Measurements from ENCODE around the gene CEACAM18.
"Not testable (repeated sequence)": the region's sequence is repeated elsewhere in the genome, so short reads cannot be mapped to it uniquely, and the experiment has no call there.

Gene CEACAM18

DNA sequence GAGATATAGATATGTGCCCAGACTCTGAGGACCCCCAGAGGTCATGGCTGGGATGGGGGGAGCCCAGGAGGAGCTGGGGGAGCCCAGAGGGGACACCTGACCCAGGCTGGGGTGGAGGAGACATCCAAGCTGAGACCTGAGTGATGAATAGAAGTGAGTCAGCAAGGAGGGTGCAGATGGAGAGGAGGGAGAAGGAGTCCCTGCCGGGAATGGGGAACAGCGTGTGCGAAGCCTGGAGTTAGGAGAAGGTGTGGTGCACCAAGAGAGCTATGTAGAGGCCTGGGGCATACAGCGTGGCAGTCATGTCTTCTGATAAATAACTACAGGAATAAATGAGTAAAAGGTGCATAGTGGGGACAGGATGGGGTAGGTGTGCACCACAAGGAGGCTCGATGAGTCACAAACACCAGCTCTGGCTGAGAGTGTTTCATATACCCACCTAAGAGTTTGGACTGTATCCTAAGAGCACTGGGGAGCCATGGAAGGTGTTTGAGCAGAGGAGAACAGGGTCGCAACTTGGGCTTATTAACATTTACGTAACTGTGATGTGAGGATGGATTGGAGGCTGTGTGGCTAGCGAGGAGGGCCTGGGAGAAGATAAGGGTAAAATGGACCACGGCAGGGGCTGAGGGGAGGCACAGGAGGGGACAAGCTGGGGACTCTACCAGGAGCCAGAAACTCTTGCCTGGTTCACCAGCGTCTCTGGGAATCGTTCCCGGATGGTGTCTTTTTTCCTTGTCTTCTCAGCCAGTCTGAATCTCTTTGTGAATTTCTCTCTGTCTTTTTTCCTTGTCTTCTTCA lies 1.4 kb downstream of the CEACAM18 start:
- Histone ChIP-seq H3K4me2 (ENCODE audit: low read length) (no peak overlapping the region), H3K36me3 (ENCODE audit: insufficient read depth, low read length) (no peaks in the 10 kb centered on the region), H3K27me3 (ENCODE audit: control insufficient read depth, insufficient read depth, low read length) (no peaks in the 10 kb centered on the region), H3K9me3 (replicated peaks; ENCODE audit: low read length) (peaks cover 8% of the 10 kb centered on the region), H3K4me1 (ENCODE audit: control insufficient read depth, insufficient read depth, low read length) (no peaks in the 10 kb centered on the region), H3K9ac (ENCODE audit: low read depth, low read length) (no peak overlapping the region), H3K4me3 (ENCODE audit: low read length) (no peak overlapping the region)

DNA sequence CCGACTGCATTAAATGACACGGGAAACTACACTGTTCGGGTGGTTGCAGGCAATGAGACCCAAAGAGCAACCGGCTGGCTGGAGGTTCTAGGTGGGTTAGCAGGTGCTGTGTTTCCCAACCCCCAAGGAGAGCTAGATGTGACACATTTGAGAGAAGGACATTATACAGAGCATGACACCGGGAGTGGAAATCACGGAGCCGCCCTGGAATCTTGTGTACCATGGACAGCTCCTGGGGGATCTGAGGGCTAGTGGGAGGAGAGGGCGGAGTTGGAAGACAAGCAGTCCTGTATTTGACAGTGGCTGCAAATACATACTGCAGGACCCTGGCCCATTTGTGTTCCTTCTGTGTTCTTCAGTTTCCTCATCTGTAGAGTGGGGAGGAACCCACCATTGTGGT lies 2.3 kb downstream of the CEACAM18 start:
- Histone ChIP-seq H3K4me1 (ENCODE audit: control insufficient read depth, insufficient read depth, low read length) (no peaks in the 10 kb centered on the region), H3K4me2 (ENCODE audit: low read length) (no peak overlapping the region), H3K9ac (ENCODE audit: low read depth, low read length) (no peak overlapping the region), H3K36me3 (ENCODE audit: insufficient read depth, low read length) (no peaks in the 10 kb centered on the region), H3K4me3 (ENCODE audit: low read length) (no peak overlapping the region), H3K27me3 (ENCODE audit: control insufficient read depth, insufficient read depth, low read length) (no peaks in the 10 kb centered on the region), H3K9me3 (replicated peaks; ENCODE audit: low read length) (peaks cover 13% of the 10 kb centered on the region)

DNA sequence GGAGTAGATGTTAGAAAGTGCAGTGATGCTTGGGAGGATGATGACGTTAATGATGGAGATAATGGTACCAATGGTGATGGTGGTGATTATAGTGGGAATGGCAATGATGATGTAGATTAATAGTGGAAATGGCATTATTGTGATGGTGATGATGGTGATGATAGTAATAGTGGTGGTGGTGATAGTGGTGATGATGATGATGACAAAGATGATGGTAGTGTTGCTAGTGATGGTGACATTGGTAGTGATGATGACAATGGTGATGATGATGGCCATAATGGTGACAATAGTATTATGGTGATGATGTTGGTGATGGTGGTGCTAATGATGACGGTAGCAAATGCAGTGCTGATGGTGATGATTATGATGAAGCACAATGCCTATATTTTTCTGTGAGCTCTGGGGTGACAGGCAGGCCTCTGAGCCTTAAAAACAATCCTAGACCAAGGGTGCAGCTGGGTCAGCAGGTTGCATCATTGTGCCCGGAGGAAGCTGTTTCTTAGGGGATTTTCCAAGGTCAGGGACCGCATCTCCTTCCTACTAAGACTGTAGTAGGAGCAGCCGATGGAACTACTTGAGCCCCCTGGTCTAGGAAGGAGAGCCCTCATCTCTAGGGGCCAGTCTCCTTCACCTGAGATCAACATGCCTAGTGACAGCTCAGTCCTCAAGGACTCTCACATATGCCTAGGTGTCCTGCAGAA lies 7.8 kb downstream of the CEACAM18 start:
- H3K4me3 ChIP-seq (ENCODE audit: low read length): no peak overlapping the region
- H3K27me3 ChIP-seq (ENCODE audit: control insufficient read depth, insufficient read depth, low read length): no peaks in the 10 kb centered on the region
- no peak overlapping the region for H3K9ac ChIP-seq (ENCODE audit: low read depth, low read length)
- no peaks in the 10 kb centered on the region for H3K36me3 ChIP-seq (ENCODE audit: insufficient read depth, low read length)
- H3K4me2 ChIP-seq (ENCODE audit: low read length): no peak overlapping the region
- peaks cover 13% of the 10 kb centered on the region for H3K9me3 ChIP-seq (replicated peaks; ENCODE audit: low read length)
- no peaks in the 10 kb centered on the region for H3K4me1 ChIP-seq (ENCODE audit: control insufficient read depth, insufficient read depth, low read length)

DNA sequence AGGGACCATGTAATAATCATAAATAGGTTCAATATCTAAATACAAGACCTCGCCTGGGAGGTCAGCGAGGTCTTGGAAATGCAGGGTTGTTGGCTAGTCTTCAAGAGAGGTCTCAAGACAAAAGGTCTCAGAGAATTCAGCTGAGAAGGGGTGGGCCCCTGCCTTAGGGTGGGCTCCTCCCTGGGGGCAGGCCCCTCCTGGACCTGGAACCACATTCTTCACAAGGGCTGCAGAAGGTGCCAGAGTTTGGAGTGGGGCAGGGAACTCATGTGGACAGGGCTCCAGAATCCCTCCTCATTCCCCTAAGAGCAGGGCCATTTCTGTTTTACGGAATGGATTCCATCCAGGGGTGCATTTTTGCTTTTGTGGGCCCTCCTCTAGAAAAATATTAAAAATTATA lies 10.2 kb downstream of the CEACAM18 start:
- Histone ChIP-seq H3K36me3 (ENCODE audit: insufficient read depth, low read length) (no peaks in the 10 kb centered on the region), H3K4me3 (ENCODE audit: low read length) (no peak overlapping the region), H3K27me3 (ENCODE audit: control insufficient read depth, insufficient read depth, low read length) (no peaks in the 10 kb centered on the region), H3K4me1 (ENCODE audit: control insufficient read depth, insufficient read depth, low read length) (no peaks in the 10 kb centered on the region), H3K9me3 (replicated peaks; ENCODE audit: low read length) (peaks cover 14% of the 10 kb centered on the region), H3K4me2 (ENCODE audit: low read length) (no peak overlapping the region), H3K9ac (ENCODE audit: low read depth, low read length) (no peak overlapping the region)

DNA sequence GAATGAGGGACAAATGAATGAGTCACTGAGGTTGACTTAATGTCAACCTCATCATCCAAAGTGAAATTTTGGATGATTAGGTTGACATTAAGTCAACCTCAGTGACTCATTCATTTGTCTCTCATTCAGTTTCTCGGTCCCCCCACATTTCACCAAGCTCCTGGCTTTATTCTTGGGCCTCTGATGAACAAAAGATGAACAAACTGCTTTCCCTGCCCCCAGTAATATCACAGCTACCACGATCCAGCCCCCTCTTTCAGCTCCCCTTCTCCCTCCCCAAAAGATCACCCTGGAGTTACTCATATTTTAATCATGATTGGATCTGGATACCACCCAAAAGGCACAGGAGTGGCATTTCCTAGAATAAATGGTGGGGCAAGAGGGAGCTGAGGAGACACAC lies 10.8 kb downstream of the CEACAM18 start:
- Histone ChIP-seq H3K9ac (ENCODE audit: low read depth, low read length) (no peak overlapping the region), H3K36me3 (ENCODE audit: insufficient read depth, low read length) (no peaks in the 10 kb centered on the region), H3K4me3 (ENCODE audit: low read length) (no peak overlapping the region), H3K27me3 (ENCODE audit: control insufficient read depth, insufficient read depth, low read length) (no peaks in the 10 kb centered on the region), H3K4me1 (ENCODE audit: control insufficient read depth, insufficient read depth, low read length) (no peaks in the 10 kb centered on the region), H3K4me2 (ENCODE audit: low read length) (no peak overlapping the region), H3K9me3 (replicated peaks; ENCODE audit: low read length) (peaks cover 13% of the 10 kb centered on the region)

DNA sequence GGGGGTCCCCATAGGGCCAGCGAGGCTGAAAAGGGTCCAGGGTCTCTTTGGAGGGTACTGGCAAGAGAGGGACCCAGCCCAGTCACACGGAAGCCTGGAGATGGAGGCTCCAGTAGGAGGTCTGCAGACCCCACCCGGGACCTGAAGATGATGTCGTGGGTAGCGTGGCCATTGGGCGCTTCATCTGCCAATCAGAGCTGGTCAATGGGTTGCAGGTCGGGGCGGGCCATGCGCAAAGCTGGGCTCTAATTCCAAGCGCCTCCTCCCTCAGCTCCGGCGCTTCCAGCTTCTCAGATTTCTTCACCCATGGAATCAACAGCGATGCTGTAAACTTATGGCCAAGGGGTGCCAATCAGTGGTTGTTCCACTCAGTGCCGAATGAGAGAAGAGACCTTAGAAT lies 12.3 kb downstream of the CEACAM18 start:
- Histone ChIP-seq H3K4me2 (ENCODE audit: low read length) (no peak overlapping the region), H3K4me1 (ENCODE audit: control insufficient read depth, insufficient read depth, low read length) (no peaks in the 10 kb centered on the region), H3K27me3 (ENCODE audit: control insufficient read depth, insufficient read depth, low read length) (no peaks in the 10 kb centered on the region), H3K36me3 (ENCODE audit: insufficient read depth, low read length) (no peaks in the 10 kb centered on the region), H3K4me3 (ENCODE audit: low read length) (no peak overlapping the region), H3K9me3 (replicated peaks; ENCODE audit: low read length) (peaks cover 5% of the 10 kb centered on the region), H3K9ac (ENCODE audit: low read depth, low read length) (no peak overlapping the region)

DNA sequence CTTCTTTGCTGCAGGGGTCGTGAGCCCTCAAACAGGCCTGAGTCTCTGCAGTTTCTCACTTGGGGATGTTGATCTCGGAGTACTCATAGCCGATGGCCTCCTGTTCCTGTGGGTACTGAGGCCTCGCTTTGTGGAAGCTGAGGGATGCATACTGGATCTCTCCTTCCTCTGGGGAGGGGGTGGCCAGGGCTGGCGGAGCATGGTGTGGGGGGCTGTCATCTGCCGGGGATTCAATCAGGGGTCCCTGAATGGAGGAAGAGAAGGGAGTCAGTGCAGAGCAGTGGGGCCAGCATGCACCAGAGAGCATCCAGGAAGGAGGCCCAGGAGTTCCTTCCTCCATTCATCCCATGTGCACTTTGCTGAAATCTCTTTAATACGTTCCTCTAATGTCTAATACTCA lies 13.2 kb downstream of the CEACAM18 start:
- Histone ChIP-seq H3K9me3 (replicated peaks; ENCODE audit: low read length) (peaks cover 2% of the 10 kb centered on the region), H3K36me3 (ENCODE audit: insufficient read depth, low read length) (no peaks in the 10 kb centered on the region), H3K9ac (ENCODE audit: low read depth, low read length) (no peak overlapping the region), H3K4me2 (ENCODE audit: low read length) (no peak overlapping the region), H3K27me3 (ENCODE audit: control insufficient read depth, insufficient read depth, low read length) (no peaks in the 10 kb centered on the region), H3K4me3 (ENCODE audit: low read length) (no peak overlapping the region), H3K4me1 (ENCODE audit: control insufficient read depth, insufficient read depth, low read length) (no peaks in the 10 kb centered on the region)

DNA sequence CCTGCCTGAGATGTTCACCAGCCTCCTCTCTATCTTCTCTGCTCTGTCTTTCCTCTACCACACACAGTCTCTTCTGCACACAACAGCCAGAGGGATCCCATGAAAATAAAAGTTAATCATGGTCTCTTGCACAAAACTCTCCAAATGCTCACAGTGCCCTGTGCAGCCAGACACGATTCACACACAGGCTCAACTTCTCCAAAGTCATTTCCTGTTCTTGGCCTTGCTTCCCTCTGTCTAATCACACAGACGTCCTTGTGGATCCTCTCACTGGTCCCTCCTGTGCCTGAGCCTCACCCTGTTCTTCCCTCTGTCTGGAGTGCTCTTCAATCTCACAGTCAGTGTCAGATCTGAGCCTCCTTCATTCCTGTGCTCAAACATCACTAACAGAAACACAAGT lies 15.4 kb downstream of the CEACAM18 start:
- no peaks in the 10 kb centered on the region for H3K4me1 ChIP-seq (ENCODE audit: control insufficient read depth, insufficient read depth, low read length)
- H3K9me3 ChIP-seq (replicated peaks; ENCODE audit: low read length): peaks cover 6% of the 10 kb centered on the region
- no peak overlapping the region for H3K4me2 ChIP-seq (ENCODE audit: low read length)

DNA sequence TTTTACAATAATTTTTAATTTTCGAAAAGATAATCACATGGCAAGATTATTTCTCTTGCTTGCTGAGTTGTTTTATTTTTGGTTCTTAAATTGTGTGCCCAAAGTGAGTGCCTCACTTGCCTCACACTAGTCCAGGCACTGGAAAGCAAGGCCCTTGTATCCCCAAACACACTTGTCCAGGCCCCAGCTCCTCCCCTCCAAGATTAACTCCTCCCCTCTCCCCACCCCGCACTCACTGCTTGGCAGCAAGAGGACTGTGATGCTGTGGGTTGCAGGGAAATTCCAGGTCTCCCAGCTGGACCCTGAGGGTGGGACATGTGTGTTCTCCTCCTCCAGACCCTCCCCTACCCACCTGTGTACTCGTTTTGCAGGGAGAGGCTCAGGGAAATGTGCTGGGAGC lies 19.3 kb downstream of the CEACAM18 start:
- Histone ChIP-seq H3K4me2 (ENCODE audit: low read length) (no peak overlapping the region), H3K4me3 (ENCODE audit: low read length) (no peak overlapping the region), H3K4me1 (ENCODE audit: control insufficient read depth, insufficient read depth, low read length) (no peaks in the 10 kb centered on the region), H3K36me3 (ENCODE audit: insufficient read depth, low read length) (no peaks in the 10 kb centered on the region), H3K9ac (ENCODE audit: low read depth, low read length) (no peak overlapping the region), H3K9me3 (replicated peaks; ENCODE audit: low read length) (peaks cover 6% of the 10 kb centered on the region), H3K27me3 (ENCODE audit: control insufficient read depth, insufficient read depth, low read length) (no peaks in the 10 kb centered on the region)

More for the DNA sequence above, 15.4 kb downstream of the CEACAM18 start:
- no peaks in the 10 kb centered on the region for H3K36me3 ChIP-seq (ENCODE audit: insufficient read depth, low read length)
- H3K27me3 ChIP-seq (ENCODE audit: control insufficient read depth, insufficient read depth, low read length): no peaks in the 10 kb centered on the region
- no peak overlapping the region for H3K4me3 ChIP-seq (ENCODE audit: low read length)
- H3K9ac ChIP-seq (ENCODE audit: low read depth, low read length): no peak overlapping the region

DNA sequence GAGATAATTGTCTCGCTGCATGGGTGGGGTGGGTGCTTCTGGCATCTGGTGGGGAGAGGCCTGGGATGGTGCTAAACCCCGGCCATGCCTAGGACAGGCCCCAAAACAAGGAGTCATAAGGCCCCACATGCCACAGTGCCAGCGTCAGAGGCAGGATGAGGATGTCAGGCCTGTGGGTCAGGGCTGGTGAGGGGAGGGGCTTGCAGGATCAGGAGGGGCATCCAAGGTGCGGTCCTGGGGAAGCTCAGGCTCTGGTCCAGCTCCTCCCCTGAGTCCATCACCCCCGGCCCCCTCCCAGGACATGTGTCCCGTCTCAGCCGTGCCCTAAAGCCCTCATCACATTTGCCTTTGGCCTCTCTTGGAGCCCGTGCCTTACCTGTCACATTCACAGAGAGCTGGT lies 22.6 kb downstream of the CEACAM18 start:
- not testable (repeated sequence) for H3K4me3 ChIP-seq (ENCODE audit: low read length); H3K4me2 ChIP-seq (ENCODE audit: low read length); H3K36me3 ChIP-seq (ENCODE audit: insufficient read depth, low read length); H3K4me1 ChIP-seq (ENCODE audit: control insufficient read depth, insufficient read depth, low read length); H3K27me3 ChIP-seq (ENCODE audit: control insufficient read depth, insufficient read depth, low read length); H3K9ac ChIP-seq (ENCODE audit: low read depth, low read length); H3K9me3 ChIP-seq (replicated peaks; ENCODE audit: low read length)

DNA sequence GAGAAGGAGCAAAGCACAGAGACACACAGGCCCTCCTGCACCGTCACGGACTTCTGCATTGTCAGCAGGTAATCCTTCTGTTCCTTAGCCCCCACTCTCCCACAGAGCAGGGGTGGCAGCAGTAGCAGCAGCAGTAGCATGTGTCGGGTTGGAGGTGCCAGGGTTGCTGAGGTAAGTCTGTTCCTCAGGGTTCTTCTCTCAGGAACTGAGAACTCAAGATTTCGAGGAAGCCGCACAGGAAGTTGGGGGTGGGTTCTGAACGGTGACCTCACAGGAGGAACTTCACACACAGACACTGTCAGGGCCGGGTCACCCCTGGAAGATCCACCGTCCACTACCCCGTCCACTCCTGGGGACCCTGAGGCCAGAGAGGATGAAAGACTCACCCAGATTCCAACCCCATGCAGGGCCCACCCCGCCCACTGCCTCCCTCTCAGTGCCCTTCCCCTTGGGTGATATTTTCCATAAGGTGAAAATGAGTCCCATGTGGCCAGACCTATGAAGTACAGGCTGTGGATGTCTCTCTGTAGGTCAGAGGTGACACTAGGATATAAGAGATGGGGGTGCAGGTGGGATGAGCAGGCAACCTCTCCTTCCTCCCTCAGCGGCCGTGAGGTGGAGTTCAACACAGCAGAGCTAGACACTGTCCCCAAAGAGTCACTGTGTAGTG lies 23.4 kb downstream of the CEACAM18 start, which contains the start of gene SIGLEC12:
TSS of gene SIGLEC12 (minus strand) at position 207 of the 670 bp plus-strand sequence. CDS start at position 140, 67 bp downstream.
- no peak within 1 kb of the TSS for H3K9ac ChIP-seq (ENCODE audit: low read depth, low read length)

More for the DNA sequence above, 23.4 kb downstream of the CEACAM18 start, which contains the start of gene SIGLEC12:
- Histone ChIP-seq H3K9me3 (replicated peaks; ENCODE audit: low read length) (peaks cover 4% of the 10 kb centered on the region), H3K4me1 (ENCODE audit: control insufficient read depth, insufficient read depth, low read length) (no peaks in the 10 kb centered on the region), H3K36me3 (ENCODE audit: insufficient read depth, low read length) (no peaks in the 10 kb centered on the region), H3K4me2 (ENCODE audit: low read length) (no peak within 1 kb of the TSS), H3K4me3 (ENCODE audit: low read length) (no peak within 1 kb of the TSS), H3K27me3 (ENCODE audit: control insufficient read depth, insufficient read depth, low read length) (no peaks in the 10 kb centered on the region)

Data from skeletal muscle satellite cell (primary cell).